OCI-LY1 (cell line): ENCODE measurements around the gene MALT1.

Experiments used
- CTCF ChIP-seq: fragments of 200-600 bp; sonication (generic), shearing (Covaris generic); IDR thresholded peaks from 2 replicates; pipeline ENCODE4 v1.5.1; 2017; ENCODE audit warnings: mild to moderate bottlenecking, antibody characterized with exemption, low read length, moderate library complexity, mixed read lengths
- EZH2 ChIP-seq: fragments of 200-600 bp; sonication (generic), shearing (Covaris generic); IDR thresholded peaks from 2 replicates; pipeline ENCODE4 v1.8.0; 2017; ENCODE audit warnings: borderline replicate concordance, mixed run types, mild to moderate bottlenecking, antibody characterized with exemption, low read length, moderate library complexity, mixed read lengths

GRCh38 chr18:58694221-58694620 lies 23.0 kb downstream of the MALT1 start:
- TF ChIP-seq EZH2 (no peak), CTCF (no peak)
